GM08714 (cell line): ENCODE data around the gene TBC1D22B.

Experiments used
- H3K4me3 ChIP-seq: fragments of 200-500 bp; sonication (Bioruptor generic); 2 replicates; pipeline ENCODE4 v1.5.1; 2014; ENCODE audit warnings: mild to moderate bottlenecking, low read length, inconsistent platforms
- ZNF274 ChIP-seq: IDR thresholded peaks from 2 replicates; pipeline ENCODE4 v1.6.1; 2012; ENCODE audit warnings: mild to moderate bottlenecking, low read depth, low read length

The TBC1D22B gene

GRCh38 chr6:37309692-37310091 is 52.1 kb downstream of the TBC1D22B start:
- TF ChIP-seq ZNF274, result no peak
- H3K4me3 ChIP-seq, result no peak overlapping the region

GRCh38 chr6:37310966-37311365 is 53.4 kb downstream of the TBC1D22B start:
- no peak overlapping the region for H3K4me3 ChIP-seq
- TF ChIP-seq ZNF274, result no peak

- no peak overlapping the region for H3K4me3 ChIP-seq
- no peak for TF ChIP-seq ZNF274
These were observed 54.3 kb downstream of the TBC1D22B start for GRCh38 chr6:37311741-37312473.

GRCh38 chr6:37313723-37314486 is 56.3 kb downstream of the TBC1D22B start:
- TF ChIP-seq ZNF274, result no peak
- no peak overlapping the region for H3K4me3 ChIP-seq

- no peak overlapping the region for H3K4me3 ChIP-seq
- TF ChIP-seq ZNF274, result no peak
These were observed 57.0 kb downstream of the TBC1D22B start for GRCh38 chr6:37314487-37315156.

- H3K4me3 ChIP-seq, result no peak overlapping the region
- no peak for TF ChIP-seq ZNF274
These were observed 57.6 kb downstream of the TBC1D22B start for GRCh38 chr6:37315157-37315515.

GRCh38 chr6:37316071-37316470 is 58.5 kb downstream of the TBC1D22B start:
- H3K4me3 ChIP-seq, result no peak overlapping the region
- TF ChIP-seq ZNF274, result no peak

- H3K4me3 ChIP-seq, result no peak overlapping the region
- TF ChIP-seq ZNF274, result no peak
These were observed 59.9 kb downstream of the TBC1D22B start for GRCh38 chr6:37317312-37318038.

- TF ChIP-seq ZNF274, result no peak
- H3K4me3 ChIP-seq, result no peak overlapping the region
These were observed 61.6 kb downstream of the TBC1D22B start for GRCh38 chr6:37319156-37319555.

GRCh38 chr6:37319856-37320480 is 62.4 kb downstream of the TBC1D22B start:
- TF ChIP-seq ZNF274, result no peak
- no peak overlapping the region for H3K4me3 ChIP-seq

GRCh38 chr6:37320646-37321045 is 63.1 kb downstream of the TBC1D22B start:
- H3K4me3 ChIP-seq, result no peak overlapping the region
- TF ChIP-seq ZNF274, result no peak

- no peak for TF ChIP-seq ZNF274
- no peak overlapping the region for H3K4me3 ChIP-seq
These were observed 63.5 kb downstream of the TBC1D22B start for GRCh38 chr6:37321101-37321500.

GRCh38 chr6:37321516-37322415 is 64.2 kb downstream of the TBC1D22B start:
- no peak overlapping the region for H3K4me3 ChIP-seq
- no peak for TF ChIP-seq ZNF274

GRCh38 chr6:37323580-37323979 is 66.0 kb downstream of the TBC1D22B start:
- no peak for TF ChIP-seq ZNF274
- no peak overlapping the region for H3K4me3 ChIP-seq
